ENCODE data around the gene BRAP.

GRCh38 chr12:111732786-111733185 lies 47.0 kb upstream of the BRAP start:
- TF ChIP-seq CTCF (IDR thresholded peaks at IDR 0.05) (no peak), EZH2 (IDR thresholded peaks at IDR 0.05) (no peak), EZH2phosphoT487 (IDR thresholded peaks at IDR 0.05) (no peak)

Data from neural progenitor cell (in vitro differentiated cells).